Motor neuron (in vitro differentiated cells): ENCODE measurements around the gene DIS3L2. TPM values are rescaled to one million over a fixed set of nuclear protein-coding genes. Genes with fewer than 3 reads are reported as not detected.

Source experiments
- ATAC-seq, 8 experiments: fragments of 200-7000 bp; cut with Tn5 transposase; replicated peaks in 6 of 8; 2 replicates each; pipeline ENCODE4 v1.8.0; 2021; ENCODE audit warnings: mild to moderate bottlenecking in 8 of 8, moderate library complexity in 8 of 8
- H3K27ac ChIP-seq, 2 donors: fragments of 250-450 bp; sonication (Bioruptor Pico); 2 replicates each; pipeline ENCODE4 v1.9.0; 2021; ENCODE audit warnings: antibody characterized with exemption in 2 of 2, mild to moderate bottlenecking in 2 of 2, moderate library complexity in 1 of 2
- H3K4me1 ChIP-seq, 2 donors: fragments of 250-450 bp; sonication (Bioruptor Pico); replicated peaks in 1 of 2; 2 replicates each; pipeline ENCODE4 v1.6.1; 2021; ENCODE audit warnings: antibody characterized with exemption in 2 of 2, mild to moderate bottlenecking in 2 of 2, moderate library complexity in 1 of 2
- H3K4me3 ChIP-seq, 5 donors: fragments of 250-450 bp; sonication (Bioruptor Pico); 2 replicates each; pipeline ENCODE4 v1.9.0; 2021; ENCODE audit warnings: antibody characterized with exemption in 5 of 5, mild to moderate bottlenecking in 5 of 5, moderate library complexity in 4 of 5
- WGBS, 10 experiments: fragments of 450-650 bp; shearing (Covaris generic); methylation state at CpG; one replicate each; pipeline ENCODE4 v1.0.0; 2022; 5-methylcytosine and 5-hydroxymethylcytosine counted together
- in situ Hi-C, 9 experiments: fragments of 400-800 bp; cut with MboI; loops; one replicate each; pipeline ENCODE4 v1.15.0; 2021; ENCODE audit warnings: low sequenced_read_pairs in 9 of 9, low pct_unique_long_range_greater_than_20kb in 2 of 9; ENCODE audit not compliant: unreplicated experiment in 9 of 9
- total RNA-seq, 8 experiments: library from RNA; unstranded; fragments of 300-600 nt; gene quantifications; 2 replicates each; pipeline versions ENCODE4 v1.2.3 to v1.2.4, GENCODE V29; 2022

Gene DIS3L2
- total RNA-seq, 8 experiments from 2014 or later = 10.6 to 33.1 (median 21.8) TPM

- Histone ChIP-seq H3K4me1 (peaks cover 4 to 5% of the 10 kb centered on the region in 2 donors), H3K27ac (no peak overlapping the region), H3K4me3 (peak overlapping the region in 3 of 5 donors; percentile 53 to 68 (median 53))
- in situ Hi-C loops = loop anchor here in 8 of 9 experiments (10.0 to 25.0 kb wide), 7 partner anchors 211 to 613 kb away; partner anchors contain the start of genes PRSS56 (in 2 of the 8), ALPG (in 1 of the 8), CHRND (in 1 of the 8) and CHRNG (in 1 of the 8)
- WGBS, 10 experiments = 27 to 100% (median 40%) methylated on average over 2 to 17 of the region's 24 CpGs; no CpG with 5 or more reads in 2 of the 10 experiments
- ATAC-seq = no peak
Measured at GRCh38 chr2:231923951-231924888, 37.3 kb upstream of the DIS3L2 start.

- Histone ChIP-seq H3K27ac (no peak overlapping the region), H3K4me3 (peak overlapping the region; percentile 51 to 68 (median 53)), H3K4me1 (peaks cover 4 to 5% of the 10 kb centered on the region in 2 donors)
- in situ Hi-C loops = loop anchor here in 8 of 9 experiments (10.0 to 25.0 kb wide), 7 partner anchors 210 to 612 kb away; partner anchors contain the start of genes PRSS56 (in 2 of the 8), ALPG (in 1 of the 8), CHRND (in 1 of the 8) and CHRNG (in 1 of the 8)
- 0 to 60% (median 14%) methylated on average over 1 to 5 of the region's 8 CpGs; no CpG with 5 or more reads in 5 of the 10 experiments for WGBS, 10 experiments
- peak in 1 of 8 experiments; percentile 6 for ATAC-seq
Measured at GRCh38 chr2:231924889-231925275, 36.6 kb upstream of the DIS3L2 start.

GRCh38 chr2:231925303-231926179 lies 36.0 kb upstream of the DIS3L2 start:
- in situ Hi-C loops = loop anchor here in 1 of 9 experiments (10.0 kb wide), 1 partner anchor 209 kb away; no protein-coding TSS in a partner anchor
- Histone ChIP-seq H3K4me1 (peaks cover 4 to 5% of the 10 kb centered on the region in 2 donors), H3K27ac (peak overlapping the region in 1 of 2 donors; percentile 3), H3K4me3 (peak overlapping the region; percentile 51 to 68 (median 53))
- ATAC-seq = peak; percentile 48 to 90 (median 54)
- WGBS, 10 experiments = no CpG with 5 or more reads among the region's 96 CpGs

GRCh38 chr2:231926180-231926741 lies 35.3 kb upstream of the DIS3L2 start, which contains the start of gene NPPC:
Gene NPPC (minus strand): TSS chr2:231926396. CDS start chr2:231926249, 147 bp downstream.
- in situ Hi-C loops = loop anchor here in 1 of 9 experiments (10.0 kb wide), 1 partner anchor 209 kb away; no protein-coding TSS in a partner anchor
- H3K4me1 ChIP-seq = peaks cover 4 to 5% of the 10 kb centered on the region in 2 donors
- 0% methylated on average over 2 to 7 of the region's 54 CpGs; no CpG with 5 or more reads in 7 of the 10 experiments for WGBS, 10 experiments
- peak within 1 kb of the TSS; percentile 51 to 68 (median 53) for H3K4me3 ChIP-seq
- peak; percentile 43 to 88 (median 85) for ATAC-seq
- H3K27ac ChIP-seq = peak within 1 kb of the TSS in 1 of 2 donors; percentile 3

GRCh38 chr2:231926761-231927565 lies 34.5 kb upstream of the DIS3L2 start:
- in situ Hi-C loops = loop anchor here in 1 of 9 experiments (10.0 kb wide), 1 partner anchor 208 kb away; no protein-coding TSS in a partner anchor
- ATAC-seq = peak in 6 of 8 experiments; percentile 3 to 46 (median 40)
- no peak overlapping the region for H3K27ac ChIP-seq
- WGBS, 10 experiments = 0 to 53% (median 8%) methylated on average over 1 to 9 of the region's 51 CpGs; no CpG with 5 or more reads in 5 of the 10 experiments
- peak overlapping the region; percentile 51 to 68 (median 53) for H3K4me3 ChIP-seq
- H3K4me1 ChIP-seq = peaks cover 4 to 5% of the 10 kb centered on the region in 2 donors

GRCh38 chr2:231927566-231927890 lies 34.0 kb upstream of the DIS3L2 start:
- 0 to 100% (median 72%) methylated on average over 1 to 2 of the region's 10 CpGs; no CpG with 5 or more reads in 5 of the 10 experiments for WGBS, 10 experiments
- Histone ChIP-seq H3K4me1 (peaks cover 4 to 5% of the 10 kb centered on the region in 2 donors), H3K4me3 (peak overlapping the region in 1 of 5 donors; percentile 68), H3K27ac (no peak overlapping the region)
- no peak for ATAC-seq
- in situ Hi-C loops = loop anchor here in 1 of 9 experiments (10.0 kb wide), 1 partner anchor 207 kb away; no protein-coding TSS in a partner anchor

- no peak for ATAC-seq
- in situ Hi-C loops = loop anchor here in 1 of 9 experiments (10.0 kb wide), 1 partner anchor 206 kb away; no protein-coding TSS in a partner anchor
- H3K4me1 ChIP-seq = peaks cover 4 to 5% of the 10 kb centered on the region in 2 donors
- WGBS, 10 experiments = 0 to 83% (median 61%) methylated on average over 1 to 3 of the region's 5 CpGs; no CpG with 5 or more reads in 4 of the 10 experiments
- H3K27ac ChIP-seq = no peak overlapping the region
- H3K4me3 ChIP-seq = no peak overlapping the region
Measured at GRCh38 chr2:231928481-231928880, 33.0 kb upstream of the DIS3L2 start.

GRCh38 chr2:231928901-231929725 lies 32.4 kb upstream of the DIS3L2 start:
- 0 to 79% (median 56%) methylated on average over 3 to 5 of the region's 11 CpGs; no CpG with 5 or more reads in 3 of the 10 experiments for WGBS, 10 experiments
- in situ Hi-C loops = loop anchor here in 1 of 9 experiments (10.0 kb wide), 1 partner anchor 206 kb away; no protein-coding TSS in a partner anchor
- H3K4me3 ChIP-seq = no peak overlapping the region
- no peak overlapping the region for H3K27ac ChIP-seq
- H3K4me1 ChIP-seq = peaks cover 4 to 5% of the 10 kb centered on the region in 2 donors
- ATAC-seq = no peak

GRCh38 chr2:231929961-231930592 lies 31.4 kb upstream of the DIS3L2 start:
- peaks cover 0 to 4% of the 10 kb centered on the region in 2 donors for H3K4me1 ChIP-seq
- H3K4me3 ChIP-seq = no peak overlapping the region
- H3K27ac ChIP-seq = no peak overlapping the region
- in situ Hi-C loops = loop anchor here in 1 of 9 experiments (10.0 kb wide), 1 partner anchor 205 kb away; no protein-coding TSS in a partner anchor
- 0 to 92% (median 41%) methylated on average over 1 to 3 of the region's 11 CpGs; no CpG with 5 or more reads in 4 of the 10 experiments for WGBS, 10 experiments
- peak in 3 of 8 experiments; percentile 17 to 39 (median 27) for ATAC-seq
